ENCODE measurements around the gene WDR55. TPM values are rescaled to one million over a fixed set of nuclear protein-coding genes. Genes with fewer than 3 reads are reported as not detected.

Gene WDR55
- total RNA-seq, 2 donors from 2014 or later = 24.6 to 26.1 TPM

DNA sequence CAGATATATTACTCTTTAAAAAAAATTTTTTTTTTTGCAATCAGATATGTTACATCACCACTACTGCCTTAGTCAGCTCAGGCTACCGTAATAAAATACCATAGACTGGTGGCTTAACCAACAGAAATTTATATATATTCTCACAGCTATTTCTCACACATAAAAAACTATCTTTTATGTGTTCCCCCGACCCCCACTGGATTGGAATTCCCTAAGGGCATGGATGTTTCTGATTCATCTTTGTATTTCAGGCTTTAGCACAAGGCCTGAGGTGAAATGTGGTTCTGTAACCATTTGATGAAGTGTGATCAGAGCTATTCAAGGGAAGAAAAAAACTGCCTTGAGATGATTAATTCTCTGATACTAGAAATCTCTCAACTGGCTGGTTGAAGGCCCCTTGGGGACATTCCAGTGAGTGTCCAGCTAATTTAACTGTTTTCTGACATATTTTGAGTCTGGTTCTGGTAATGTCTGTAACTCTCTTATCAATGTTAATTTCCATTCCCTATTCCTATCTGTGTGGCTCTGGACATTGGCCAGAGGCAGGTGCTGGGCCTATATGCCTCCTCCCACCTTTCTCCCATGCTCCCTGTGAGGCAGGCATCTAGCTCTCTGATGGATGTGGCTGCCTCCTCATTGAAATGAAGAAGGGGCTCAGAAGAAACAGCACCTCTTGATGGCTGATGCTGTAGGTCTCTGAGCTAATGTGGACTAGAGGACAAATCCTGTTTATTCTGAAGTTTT lies 34.2 kb upstream of the WDR55 start:
- Histone ChIP-seq H3K27ac (peak overlapping the region in 1 of 2 donors; percentile 63), H3K36me3 (no peaks in the 10 kb centered on the region), H3K4me1 (ENCODE audit: control insufficient read depth in 1 of 2, low read depth in 2 of 2) (peaks cover 4 to 12% of the 10 kb centered on the region in 2 donors), H3K27me3 (replicated peaks; ENCODE audit: insufficient read depth) (no peaks in the 10 kb centered on the region), H3K4me3 (peak overlapping the region; percentile 76), H3K9me3 (no peaks in the 10 kb centered on the region)
- ATAC-seq (ENCODE audit: insufficient number of reproducible peaks, low FRiP score, low read depth) = no peak
- DNase-seq (ENCODE audit: low spot score) = no peak
- TF ChIP-seq, protein P1, sequence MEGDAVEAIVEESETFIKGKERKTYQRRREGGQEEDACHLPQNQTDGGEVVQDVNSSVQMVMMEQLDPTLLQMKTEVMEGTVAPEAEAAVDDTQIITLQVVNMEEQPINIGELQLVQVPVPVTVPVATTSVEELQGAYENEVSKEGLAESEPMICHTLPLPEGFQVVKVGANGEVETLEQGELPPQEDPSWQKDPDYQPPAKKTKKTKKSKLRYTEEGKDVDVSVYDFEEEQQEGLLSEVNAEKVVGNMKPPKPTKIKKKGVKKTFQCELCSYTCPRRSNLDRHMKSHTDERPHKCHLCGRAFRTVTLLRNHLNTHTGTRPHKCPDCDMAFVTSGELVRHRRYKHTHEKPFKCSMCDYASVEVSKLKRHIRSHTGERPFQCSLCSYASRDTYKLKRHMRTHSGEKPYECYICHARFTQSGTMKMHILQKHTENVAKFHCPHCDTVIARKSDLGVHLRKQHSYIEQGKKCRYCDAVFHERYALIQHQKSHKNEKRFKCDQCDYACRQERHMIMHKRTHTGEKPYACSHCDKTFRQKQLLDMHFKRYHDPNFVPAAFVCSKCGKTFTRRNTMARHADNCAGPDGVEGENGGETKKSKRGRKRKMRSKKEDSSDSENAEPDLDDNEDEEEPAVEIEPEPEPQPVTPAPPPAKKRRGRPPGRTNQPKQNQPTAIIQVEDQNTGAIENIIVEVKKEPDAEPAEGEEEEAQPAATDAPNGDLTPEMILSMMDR (IDR thresholded peaks at IDR 0.05) = no peak

DNA sequence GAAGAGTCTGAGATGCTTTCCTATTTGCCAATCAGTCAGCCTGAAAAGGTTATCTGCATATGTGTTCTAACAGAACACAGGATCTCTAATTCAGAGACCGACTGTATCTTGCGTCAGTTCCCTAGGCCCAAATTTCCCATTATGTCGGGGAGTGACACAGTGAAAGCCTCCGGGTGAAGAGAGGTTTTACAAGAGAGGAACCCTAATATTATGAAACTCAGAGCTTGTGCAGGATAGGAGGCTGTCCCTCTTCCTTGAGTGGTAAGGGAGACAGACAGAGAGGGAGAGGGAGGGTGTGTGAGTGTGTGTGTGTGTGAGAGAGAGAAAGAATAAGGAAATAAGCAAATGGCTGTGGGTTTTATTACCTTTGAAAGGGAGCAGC lies 33.7 kb upstream of the WDR55 start:
- ATAC-seq (ENCODE audit: insufficient number of reproducible peaks, low FRiP score, low read depth) = no peak
- TF ChIP-seq, protein P1 (IDR thresholded peaks at IDR 0.05) = no peak

DNA sequence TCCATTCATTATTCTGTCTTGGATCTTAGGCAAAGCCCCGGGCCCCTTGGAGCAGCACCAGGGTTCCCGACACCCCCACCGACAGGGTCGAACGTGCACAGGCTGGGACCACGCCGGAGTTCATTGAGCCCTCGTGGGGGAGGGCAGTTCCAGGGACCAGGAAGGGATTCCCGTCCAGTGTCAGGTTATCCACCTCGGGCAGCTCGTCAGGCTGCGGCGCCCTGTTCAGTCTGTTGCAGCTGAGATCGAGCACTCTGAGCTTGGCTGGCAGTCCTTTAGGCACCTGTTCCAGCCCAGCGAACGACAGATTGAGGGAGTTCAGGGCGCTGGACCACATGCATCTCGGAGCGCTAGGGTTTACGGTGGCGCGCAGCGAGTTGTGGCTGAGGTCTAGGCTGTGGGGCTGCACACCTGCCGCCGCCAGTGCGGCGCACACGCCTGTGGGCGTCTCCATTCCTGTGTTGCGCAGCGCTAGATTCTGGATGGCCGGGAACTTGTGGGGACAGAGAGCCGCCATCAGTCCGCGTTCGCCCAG lies 32.8 kb upstream of the WDR55 start:
- Histone ChIP-seq H3K9me3 (no peaks in the 10 kb centered on the region), H3K27me3 (replicated peaks; ENCODE audit: insufficient read depth) (no peaks in the 10 kb centered on the region), H3K4me1 (ENCODE audit: control insufficient read depth in 1 of 2, low read depth in 2 of 2) (peaks cover 4 to 12% of the 10 kb centered on the region in 2 donors), H3K36me3 (no peaks in the 10 kb centered on the region), H3K4me3 (peak overlapping the region; percentile 76), H3K27ac (peak overlapping the region; percentile 30 to 63)
- TF ChIP-seq, protein P1 (IDR thresholded peaks at IDR 0.05) = no peak
- DNase-seq (ENCODE audit: low spot score) (no peak), ATAC-seq (ENCODE audit: insufficient number of reproducible peaks, low FRiP score, low read depth) (no peak)

More for the DNA sequence above, 33.7 kb upstream of the WDR55 start:
- no peak for DNase-seq (ENCODE audit: low spot score)
- H3K4me1 ChIP-seq (ENCODE audit: control insufficient read depth in 1 of 2, low read depth in 2 of 2) = peaks cover 4 to 12% of the 10 kb centered on the region in 2 donors
- H3K27ac ChIP-seq = peak overlapping the region in 1 of 2 donors; percentile 63
- H3K9me3 ChIP-seq = no peaks in the 10 kb centered on the region
- H3K27me3 ChIP-seq (replicated peaks; ENCODE audit: insufficient read depth) = no peaks in the 10 kb centered on the region
- no peaks in the 10 kb centered on the region for H3K36me3 ChIP-seq
- H3K4me3 ChIP-seq = peak overlapping the region; percentile 76

DNA sequence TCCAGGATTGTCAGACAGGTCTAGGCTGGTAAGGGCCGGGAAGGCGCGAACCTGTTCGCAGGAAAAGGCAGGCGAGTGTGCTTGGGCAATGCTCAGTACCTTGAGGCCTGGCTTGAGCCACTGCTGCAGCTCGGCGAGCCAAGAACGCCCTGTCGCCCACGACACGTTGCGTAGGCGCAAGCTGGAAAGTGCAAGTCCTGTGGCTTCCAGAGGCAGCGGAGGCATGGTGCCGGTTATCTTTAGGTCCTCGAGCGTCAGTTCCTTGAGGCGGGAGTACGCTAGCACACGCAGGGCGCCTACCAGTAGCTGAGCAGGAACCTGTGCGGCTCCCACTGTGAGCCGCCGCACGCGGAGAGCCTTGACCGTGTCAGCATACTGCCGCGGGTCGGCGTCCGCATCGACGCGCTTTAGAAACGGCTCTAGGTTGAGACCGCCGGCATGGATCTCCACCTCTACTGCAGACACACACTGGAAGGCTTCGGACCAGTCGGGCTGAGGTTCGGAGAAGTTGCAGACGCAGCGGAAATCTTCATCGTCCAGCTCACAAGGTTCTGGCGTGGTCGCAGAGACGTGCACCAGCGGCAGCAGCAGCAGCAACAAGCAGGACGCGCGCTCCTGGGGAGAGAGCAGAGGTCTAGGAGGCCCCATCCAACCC lies 32.2 kb upstream of the WDR55 start:
- H3K27me3 ChIP-seq (replicated peaks; ENCODE audit: insufficient read depth) = no peaks in the 10 kb centered on the region
- no peak for DNase-seq (ENCODE audit: low spot score)
- TF ChIP-seq, protein P1 (IDR thresholded peaks at IDR 0.05) = no peak
- H3K36me3 ChIP-seq = no peaks in the 10 kb centered on the region
- no peak for ATAC-seq (ENCODE audit: insufficient number of reproducible peaks, low FRiP score, low read depth)
- no peaks in the 10 kb centered on the region for H3K9me3 ChIP-seq
- peak overlapping the region; percentile 76 for H3K4me3 ChIP-seq
- H3K4me1 ChIP-seq (ENCODE audit: control insufficient read depth in 1 of 2, low read depth in 2 of 2) = peaks cover 4 to 12% of the 10 kb centered on the region in 2 donors
- H3K27ac ChIP-seq = peak overlapping the region in 1 of 2 donors; percentile 63

DNA sequence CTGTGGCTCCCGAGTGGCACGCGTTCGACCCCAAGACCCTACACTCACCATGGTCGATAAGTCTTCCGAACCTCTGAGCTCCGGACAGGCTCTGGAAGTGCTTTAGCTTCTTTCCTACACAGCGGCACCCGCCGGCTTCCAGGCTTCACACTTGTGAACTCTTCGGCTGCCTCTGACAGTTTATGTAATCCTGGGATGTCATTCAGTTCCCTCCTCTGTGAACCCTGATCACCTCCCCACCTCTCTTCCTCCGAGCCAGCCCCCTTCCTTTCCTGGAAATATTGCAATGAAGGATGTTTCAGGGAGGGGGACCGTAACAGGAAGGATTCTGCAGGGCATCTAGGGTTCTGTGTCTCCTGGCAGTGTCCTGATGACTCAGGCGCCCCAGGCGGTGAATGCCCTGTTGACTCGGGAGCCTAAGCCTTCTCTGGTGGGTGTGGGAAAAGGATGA lies 31.7 kb upstream of the WDR55 start, which contains the start of gene CD14:
Gene CD14 (minus strand): TSS at position 155 of the 451 bp plus-strand sequence. CDS start 104 bp downstream, at position 51.
- H3K9me3 ChIP-seq = no peaks in the 10 kb centered on the region
- no peaks in the 10 kb centered on the region for H3K36me3 ChIP-seq
- peaks cover 4 to 12% of the 10 kb centered on the region in 2 donors for H3K4me1 ChIP-seq (ENCODE audit: control insufficient read depth in 1 of 2, low read depth in 2 of 2)
- ATAC-seq (ENCODE audit: insufficient number of reproducible peaks, low FRiP score, low read depth) (no peak), DNase-seq (ENCODE audit: low spot score) (no peak)
- H3K27me3 ChIP-seq (replicated peaks; ENCODE audit: insufficient read depth) = no peaks in the 10 kb centered on the region
- TF ChIP-seq, protein P1 (IDR thresholded peaks at IDR 0.05) = no peak
- H3K4me3 ChIP-seq = peak within 1 kb of the TSS; percentile 76
- H3K27ac ChIP-seq = peak within 1 kb of the TSS in 1 of 2 donors; percentile 63
